Epidermal melanocyte (primary cell): ENCODE results near the gene UPF1.

Source experiments
- DNase-seq: peaks from one replicate; pipeline ENCODE4 v3.0.0; 2011; ENCODE audit warnings: low spot score; ENCODE audit not compliant: insufficient read length

Gene UPF1

DNA sequence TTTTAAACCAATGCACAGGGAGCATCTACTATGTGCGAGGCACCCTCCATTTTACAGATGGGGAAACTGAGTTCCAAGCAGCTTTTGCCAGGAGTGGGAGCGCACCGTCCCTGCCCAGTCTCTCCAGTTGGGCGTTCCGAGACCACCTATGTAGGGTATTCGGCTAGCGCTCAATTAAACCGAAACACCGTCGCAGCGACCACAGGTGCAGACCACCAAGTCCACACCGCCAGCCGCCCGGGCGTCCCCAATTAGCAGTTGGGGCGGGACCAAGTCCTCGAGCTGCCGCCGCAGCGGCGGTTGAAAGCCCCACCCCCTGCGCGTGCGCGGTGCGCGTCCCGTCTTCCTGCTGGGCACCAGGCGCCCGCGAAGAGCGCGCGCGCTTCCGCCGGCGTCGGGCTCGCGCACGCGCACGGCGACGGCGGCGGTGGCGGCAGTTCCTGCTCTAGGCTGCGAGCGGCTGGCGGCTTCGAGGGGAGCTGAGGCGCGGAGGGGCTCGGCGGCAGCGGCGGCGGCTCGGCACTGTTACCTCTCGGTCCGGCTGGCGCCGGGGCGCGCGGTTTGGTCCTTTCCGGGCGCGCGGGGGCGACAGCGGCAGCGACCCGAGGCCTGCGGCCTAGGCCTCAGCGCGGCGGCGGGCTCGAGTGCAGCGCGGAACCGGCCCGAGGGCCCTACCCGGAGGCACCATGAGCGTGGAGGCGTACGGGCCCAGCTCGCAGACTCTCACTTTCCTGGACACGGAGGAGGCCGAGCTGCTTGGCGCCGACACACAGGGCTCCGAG lies at the start of gene UPF1:
UPF1 (plus strand) TSS at position 436 of the 782 bp plus-strand sequence; CDS start at position 687, 251 bp downstream.
- DNase-seq: peak; percentile 91

DNA sequence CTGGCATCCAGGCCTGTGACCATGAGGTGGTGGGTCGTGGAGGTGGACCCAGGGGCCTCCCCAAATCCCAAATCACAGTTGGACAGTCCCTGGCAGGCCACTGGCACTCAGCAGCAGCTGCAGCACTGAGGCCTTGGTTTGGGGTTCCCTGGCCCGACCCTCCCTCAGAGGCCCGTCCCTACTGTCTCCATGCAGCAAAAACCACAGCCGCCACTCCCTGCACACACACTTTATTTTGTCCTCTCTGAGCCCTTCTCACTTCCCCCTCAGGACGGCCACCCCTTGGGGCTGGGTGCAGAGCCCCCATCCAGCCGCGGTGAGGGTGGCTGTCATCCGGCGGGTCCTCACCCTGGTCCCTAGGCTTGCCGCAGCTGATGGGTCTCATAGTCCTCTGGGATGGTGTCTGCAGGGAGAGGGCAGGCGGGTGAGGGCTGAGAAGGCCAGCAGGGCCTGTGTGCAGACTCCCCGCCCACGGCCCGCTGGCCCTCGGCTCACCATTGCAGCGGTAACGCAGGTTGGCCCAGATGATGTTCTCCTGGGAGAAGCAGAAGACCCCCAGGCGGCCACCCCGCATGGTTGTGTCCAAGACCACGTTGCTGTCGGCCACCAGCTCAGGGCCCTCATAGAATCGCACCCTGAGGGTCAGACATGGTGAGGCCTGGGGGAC lies 49.1 kb upstream of the UPF1 start:
- DNase-seq: no peak

DNA sequence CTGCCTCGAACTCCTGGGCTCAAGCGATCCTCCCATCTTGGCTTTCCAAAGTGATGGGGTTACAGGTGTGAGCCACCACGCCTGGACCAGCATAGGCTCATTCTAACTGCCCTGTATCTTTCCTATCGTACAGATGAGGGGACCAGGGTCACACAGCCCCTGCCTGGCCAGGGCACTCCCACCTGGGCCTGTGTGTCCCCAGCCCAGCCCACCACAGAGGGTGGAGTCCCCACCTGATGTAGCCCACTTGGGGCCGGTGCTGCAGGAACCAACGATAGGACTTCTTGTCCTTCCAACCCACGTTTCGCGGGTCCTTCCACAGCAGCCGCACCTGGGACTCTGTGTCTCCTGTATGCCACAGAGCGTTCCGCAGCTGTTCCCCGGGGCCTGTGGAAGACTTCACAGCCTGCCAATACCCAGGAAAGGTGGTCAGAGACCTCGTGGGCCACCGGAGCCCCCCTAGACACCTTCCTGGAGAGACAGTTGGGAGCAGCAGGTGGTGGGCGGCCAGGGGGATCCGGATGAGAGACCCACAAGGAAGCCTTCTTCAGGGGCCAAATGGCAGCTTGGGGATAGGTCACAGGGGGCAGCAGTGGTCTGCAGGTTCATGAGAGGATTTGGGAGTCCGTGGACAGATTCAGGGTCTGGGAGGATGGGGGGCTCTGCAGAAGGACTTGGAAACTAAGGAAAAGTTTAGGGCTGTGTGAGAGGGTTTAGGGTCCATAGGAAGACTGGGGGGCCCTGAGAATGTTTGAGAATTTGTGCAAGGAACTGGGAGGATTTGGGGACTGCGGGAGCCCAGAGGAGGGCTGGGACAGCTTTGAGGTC lies 47.6 kb upstream of the UPF1 start:
- DNase-seq: no peak

DNA sequence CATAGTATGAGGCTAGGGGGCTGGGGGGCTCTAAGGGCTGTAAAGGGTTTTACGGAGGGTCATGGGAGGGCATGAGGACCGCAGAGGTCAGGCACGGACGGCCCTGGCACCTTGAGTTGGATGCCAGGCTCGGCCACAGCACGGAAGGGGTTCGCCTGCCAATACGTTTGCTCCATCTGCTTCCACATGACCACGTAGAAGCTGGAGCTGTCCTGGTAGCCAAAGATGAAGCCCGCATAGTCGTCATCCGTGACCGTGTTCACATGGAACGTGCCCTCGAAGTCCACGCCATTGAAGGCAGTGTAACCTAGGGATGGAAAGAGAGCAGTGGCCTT lies 47.0 kb upstream of the UPF1 start:
- no peak for DNase-seq

DNA sequence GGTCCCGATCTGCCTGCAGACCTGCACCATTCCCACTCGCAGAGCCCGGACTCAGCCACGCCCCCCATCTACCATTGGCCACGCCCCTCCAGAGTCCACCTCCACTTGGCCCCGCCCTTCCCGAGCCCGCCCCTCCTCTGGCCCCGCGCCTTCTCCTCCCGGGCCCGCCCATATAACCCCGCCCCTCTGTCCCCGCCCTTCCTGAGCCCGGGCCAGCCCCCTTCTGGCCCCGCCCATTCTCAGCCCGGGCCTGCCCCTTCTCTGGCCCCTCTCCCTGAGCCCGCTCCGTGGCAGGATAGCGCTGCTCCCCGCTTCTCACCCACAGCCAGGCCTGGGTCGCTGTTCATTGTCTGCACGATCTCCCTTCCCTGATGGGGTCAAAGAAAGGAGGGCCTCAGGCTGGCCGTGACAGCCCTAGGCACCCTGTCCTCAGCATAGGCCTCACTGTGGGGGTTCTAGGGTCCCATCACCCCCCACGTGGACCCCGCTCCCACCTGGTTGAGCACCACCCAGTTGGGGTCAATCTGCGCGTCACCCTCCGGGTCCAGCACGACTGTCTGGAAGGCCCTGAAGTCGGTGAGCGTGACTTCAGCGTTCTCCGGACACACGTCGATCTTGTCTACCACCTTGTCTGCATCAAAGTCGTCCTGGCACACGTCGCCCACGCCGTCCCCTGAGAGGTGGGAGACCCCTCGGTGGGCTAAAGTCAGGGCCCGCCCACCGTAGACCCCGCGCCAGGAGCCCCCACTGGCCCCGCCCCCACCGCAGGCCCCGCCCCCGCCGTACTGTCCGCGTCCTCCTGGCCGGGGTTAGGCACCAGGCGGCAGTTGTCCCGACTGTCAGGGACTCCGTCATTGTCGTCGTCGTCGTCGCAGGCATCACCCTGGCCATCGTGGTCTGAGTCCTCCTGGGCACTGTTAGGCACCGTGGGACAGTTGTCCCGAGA lies 46.3 kb upstream of the UPF1 start:
- peak; percentile 68 for DNase-seq

DNA sequence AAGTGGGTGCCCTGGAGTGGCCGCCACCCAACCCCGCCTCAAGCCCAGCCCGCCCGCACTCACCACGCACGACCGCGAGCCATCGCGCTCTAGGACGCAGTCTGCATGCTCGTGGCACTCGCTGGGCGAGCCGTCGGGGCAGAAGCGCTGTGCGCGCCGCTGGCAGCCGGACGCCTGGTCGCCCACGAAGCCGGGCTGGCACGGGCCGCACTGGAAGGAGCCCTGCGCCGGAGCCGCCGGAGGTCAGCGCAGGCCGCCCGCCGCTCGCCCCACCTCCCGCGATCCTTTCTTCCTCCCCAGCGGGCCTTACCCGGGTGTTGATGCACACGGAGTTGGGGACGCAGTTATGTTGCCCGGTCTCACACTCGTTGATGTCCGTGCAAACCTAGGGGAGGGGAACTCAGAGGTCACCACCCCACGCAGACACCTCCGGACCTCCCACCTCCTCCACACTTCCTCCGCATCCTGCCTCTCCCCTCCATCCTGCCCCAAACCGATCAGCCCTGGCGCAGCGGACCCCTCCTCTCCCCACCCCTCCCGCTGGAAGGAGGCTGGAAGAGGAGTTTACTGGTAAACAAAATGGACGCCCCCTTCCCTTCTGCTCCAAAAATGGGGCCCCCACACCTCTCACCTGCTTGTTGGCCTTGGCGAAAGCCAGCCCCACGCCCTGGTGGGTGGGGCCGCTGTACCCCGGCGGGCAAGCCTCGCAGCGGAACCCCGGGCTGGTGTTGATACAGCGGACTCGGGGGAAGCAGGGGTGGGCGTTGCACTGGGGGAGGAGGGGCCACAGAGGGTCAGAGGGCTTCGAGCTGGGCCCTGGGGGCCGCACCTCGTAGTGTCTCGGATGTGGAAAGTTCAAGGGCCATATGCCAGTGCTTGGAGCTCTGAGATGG lies 43.0 kb upstream of the UPF1 start:
- DNase-seq: no peak

DNA sequence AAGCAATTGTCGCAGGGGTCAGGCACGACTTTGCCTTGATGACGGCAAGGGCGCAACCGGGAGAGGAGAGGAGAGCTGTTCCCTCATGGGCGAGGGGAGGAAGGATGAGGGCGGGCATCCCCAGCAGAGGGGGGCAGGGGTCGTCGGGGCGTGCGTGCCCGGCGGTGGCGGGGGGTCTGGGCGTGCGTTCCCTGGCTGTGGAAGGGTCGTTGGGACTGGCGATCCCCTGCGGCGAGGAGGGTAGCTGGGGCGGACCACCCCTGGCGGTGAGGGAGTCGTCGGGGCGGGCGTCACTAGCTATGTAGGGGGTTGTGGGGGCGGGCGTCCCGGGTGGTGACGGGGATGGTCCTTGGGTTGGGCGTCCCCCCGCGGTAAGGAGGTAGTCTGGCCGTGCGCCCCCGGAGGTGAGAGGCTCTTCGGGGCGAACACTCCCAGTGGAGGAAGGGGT lies 42.3 kb upstream of the UPF1 start:
- DNase-seq: no peak

DNA sequence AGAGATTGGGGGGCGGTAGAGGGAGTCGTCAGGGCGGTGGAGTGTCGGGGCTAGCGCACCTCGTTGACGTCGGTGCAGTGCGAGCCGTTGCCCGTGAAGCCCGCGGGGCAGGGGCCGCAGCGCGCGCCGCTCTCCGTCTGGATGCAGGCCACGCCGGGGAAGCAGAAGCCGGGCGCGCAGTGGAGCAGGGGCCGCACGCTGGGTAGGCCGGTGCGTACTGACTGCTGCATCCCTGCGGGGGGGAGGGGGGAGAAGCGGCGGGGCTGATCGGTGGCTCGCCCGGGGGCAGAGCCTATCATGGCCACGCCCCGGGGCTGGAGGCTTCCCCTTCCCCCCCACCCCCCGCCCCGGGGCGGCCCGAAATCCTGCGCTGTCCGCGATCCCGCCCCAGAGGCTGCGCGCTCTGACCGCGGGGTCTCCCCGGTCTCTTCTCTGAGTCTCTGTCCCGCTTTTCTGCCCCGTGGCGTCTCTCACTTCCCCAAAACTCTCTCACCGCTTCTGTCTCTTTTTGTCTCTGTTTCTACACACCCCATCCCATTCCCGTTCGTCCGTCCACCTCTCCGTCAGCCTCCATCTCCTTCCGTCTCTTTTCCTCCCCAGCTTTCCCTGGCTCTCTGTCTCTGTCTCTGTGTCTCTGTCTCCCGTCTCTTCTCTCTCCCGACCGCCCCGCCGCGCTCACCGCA lies 41.7 kb upstream of the UPF1 start:
- no peak for DNase-seq

DNA sequence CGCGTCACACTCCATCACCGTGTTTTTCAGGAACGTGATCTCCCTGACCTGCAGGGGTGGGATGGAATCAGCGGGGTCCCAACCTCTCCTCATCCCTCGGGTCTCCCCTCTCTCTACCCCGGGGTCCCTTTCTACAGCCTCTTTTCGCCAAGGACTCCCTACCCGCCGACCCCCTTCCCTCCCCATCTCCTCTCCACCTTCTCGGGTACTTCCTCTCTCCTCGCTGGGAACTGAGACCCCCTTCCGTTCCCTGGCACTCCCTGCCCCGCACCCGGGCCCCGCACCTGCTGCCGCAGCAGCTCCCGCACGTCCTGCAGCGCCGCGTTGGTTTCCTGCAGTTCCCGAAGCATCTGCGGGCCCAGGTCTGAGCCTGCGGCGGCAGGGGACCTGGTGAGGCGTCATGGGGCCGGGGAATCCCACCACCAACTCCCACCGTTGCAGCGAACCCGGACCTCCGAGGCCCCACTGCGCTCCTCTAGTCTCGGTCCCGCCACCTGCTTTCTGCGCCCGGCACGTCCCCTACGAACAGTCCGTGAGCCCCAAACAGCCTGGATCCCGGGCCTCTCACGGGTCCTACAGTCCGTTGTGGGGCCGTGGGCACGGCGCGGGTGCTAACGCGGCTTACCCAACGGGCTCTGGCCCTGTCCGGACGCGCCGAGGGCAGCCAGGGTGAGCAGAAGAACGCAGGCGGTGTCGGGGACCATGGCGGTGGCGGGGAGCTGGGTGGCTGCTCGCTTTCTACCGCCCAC lies 41.0 kb upstream of the UPF1 start, which contains the start of gene COMP:
COMP (minus strand) TSS at position 740 of the 749 bp plus-strand sequence; CDS start at position 704, 36 bp downstream.
- no peak for DNase-seq

DNA sequence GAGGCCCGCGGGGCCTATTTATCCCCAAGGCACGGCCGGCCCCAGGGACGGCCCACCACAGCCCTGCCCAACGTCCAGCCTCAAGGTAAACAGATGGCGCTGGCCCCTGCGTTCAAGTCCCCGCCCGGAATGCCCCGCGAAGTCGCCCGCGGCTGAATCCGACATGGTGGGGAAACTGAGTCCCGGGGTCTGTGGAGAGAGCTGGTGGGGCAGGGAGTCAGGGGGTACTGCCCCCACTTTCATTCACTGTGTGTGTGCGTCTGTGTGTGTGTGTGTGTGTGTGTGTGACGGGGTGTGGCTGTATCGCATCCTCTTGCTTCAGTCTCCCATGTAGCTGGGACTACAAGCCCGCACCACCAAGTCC lies 40.5 kb upstream of the UPF1 start:
- no peak for DNase-seq

DNA sequence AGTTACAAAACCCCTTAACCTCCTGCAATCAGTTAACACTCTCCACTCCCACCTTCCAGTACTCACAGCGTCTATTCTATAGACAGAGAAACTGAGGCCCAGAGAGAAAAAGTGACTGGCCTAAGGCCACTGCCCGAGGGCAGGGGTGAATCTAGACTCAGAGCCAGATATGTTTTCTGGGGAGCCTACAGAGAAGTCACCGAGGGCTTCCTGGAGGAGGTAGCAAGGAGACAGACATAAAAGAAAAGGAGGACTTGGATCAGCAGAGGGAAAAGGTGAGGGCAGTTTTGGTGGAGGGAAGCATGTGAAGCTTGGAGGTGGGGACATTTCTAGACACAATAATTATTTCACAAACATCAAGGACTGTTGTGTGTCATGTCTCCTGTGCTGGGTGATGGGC lies 39.1 kb upstream of the UPF1 start:
- DNase-seq: no peak

DNA sequence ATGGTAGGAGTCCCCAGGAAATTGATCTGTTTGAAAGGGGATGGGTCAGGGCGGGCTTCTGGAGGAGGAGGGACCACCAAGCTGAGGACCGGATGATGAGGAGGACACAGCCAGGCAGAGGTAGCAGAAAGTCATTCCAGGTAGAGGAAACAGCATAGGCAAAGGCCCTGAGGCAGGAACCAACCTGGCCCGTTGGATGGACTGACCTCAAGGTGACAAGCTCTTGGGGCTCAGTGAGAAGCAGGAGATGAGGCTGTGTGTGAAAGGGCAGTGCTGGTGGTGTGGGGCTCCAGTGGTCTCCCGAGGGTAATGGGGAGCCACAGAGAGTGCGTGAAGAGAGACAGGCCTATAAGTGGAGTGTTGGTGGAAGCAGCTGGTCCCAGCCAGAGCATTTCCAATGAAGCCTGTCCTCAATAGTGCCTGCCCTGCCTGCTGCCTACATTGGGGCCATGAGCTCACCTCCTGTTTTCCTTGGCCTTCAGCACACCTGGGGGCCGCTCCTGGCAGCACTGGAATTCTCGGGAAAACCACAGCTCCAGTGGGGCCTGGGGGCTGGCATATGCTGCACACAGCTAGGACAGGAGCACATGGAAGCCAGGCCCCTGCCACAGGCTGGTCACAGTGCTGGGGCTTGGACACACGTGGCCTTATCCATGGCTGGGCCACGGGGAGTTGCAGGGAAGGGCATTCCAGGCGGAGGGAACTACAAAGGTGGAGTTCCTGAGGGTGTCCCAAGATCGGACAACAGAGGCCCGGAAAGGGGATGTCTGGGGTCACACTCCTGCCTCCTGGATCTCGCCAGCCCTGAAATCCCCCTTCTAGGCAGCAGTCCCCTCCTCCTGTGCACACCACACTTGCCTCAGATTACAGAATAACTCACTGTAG lies 38.4 kb upstream of the UPF1 start:
- DNase-seq: peak; percentile 12

DNA sequence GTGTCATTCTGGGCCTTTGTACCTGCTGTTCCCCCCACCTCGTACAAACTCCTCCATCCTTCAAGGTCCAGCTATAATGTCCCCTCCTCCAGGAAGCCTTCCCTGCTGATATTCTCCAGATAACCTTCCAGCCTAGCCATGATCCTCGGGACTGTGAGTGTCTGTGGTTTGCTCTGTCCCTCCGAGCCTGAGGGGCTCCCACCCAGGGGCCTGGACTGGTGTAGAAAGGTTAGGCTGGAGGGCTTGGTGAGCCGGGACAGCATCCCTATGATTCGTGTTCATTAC lies 37.8 kb upstream of the UPF1 start:
- peak; percentile 4 for DNase-seq

DNA sequence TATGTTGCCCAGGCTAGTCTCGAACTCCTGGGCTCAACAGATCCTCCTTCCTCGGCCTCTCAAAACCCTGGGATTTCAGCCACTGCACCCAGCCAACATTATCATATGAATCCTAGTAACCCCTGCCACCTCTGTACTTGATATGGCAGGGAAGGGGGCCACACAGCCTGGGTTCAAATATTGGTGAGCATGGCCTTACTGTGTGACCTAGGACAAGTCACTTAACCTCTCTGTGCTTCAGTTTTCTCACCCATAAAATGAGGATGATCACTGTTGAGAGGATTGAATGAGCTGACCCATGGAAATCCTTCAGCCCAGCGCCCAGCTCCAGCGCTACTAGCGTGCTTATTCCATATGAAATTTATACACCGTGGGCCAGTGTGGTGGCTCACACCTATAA lies 37.1 kb upstream of the UPF1 start:
- no peak for DNase-seq

DNA sequence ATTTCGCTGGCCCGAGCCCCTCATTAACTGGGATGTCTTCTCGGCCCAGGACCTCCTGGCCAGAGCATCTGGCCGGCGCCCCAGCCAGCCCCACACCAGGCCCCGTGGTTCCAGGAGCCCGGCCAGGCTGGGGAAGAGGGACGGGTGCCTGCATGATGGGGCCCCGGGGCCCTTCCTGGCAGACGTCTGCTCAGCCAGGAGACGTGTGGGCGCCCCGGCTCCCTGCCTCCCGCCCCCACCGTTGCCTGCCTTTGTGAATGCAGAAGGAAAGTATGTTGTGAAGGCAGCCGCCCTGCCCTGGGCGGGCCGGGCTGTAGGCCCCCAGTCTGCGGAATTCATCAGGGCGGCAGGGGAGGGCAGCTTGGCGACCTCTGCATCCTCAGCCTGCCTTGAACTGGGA lies 36.2 kb upstream of the UPF1 start:
- peak; percentile 11 for DNase-seq

DNA sequence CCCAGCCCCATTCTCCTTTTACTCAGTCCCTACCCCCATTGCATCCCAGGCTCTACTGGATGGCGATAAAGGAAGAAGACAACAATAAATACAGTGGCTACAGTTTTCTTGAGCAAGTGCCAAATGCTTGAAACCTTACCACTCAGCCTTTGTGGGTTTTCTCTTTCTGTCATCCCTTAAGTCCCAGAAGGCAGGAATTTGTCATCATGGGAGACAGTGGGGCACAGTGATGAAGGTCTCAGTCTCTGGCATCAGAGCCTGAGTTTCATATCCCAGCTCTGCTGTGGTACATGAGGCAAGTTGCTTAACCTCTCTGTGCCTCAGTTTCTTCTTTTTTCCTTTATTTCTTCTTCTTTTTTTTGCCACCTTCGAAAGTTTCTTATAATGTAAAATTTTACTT lies 35.5 kb upstream of the UPF1 start:
- peak; percentile 11 for DNase-seq

DNA sequence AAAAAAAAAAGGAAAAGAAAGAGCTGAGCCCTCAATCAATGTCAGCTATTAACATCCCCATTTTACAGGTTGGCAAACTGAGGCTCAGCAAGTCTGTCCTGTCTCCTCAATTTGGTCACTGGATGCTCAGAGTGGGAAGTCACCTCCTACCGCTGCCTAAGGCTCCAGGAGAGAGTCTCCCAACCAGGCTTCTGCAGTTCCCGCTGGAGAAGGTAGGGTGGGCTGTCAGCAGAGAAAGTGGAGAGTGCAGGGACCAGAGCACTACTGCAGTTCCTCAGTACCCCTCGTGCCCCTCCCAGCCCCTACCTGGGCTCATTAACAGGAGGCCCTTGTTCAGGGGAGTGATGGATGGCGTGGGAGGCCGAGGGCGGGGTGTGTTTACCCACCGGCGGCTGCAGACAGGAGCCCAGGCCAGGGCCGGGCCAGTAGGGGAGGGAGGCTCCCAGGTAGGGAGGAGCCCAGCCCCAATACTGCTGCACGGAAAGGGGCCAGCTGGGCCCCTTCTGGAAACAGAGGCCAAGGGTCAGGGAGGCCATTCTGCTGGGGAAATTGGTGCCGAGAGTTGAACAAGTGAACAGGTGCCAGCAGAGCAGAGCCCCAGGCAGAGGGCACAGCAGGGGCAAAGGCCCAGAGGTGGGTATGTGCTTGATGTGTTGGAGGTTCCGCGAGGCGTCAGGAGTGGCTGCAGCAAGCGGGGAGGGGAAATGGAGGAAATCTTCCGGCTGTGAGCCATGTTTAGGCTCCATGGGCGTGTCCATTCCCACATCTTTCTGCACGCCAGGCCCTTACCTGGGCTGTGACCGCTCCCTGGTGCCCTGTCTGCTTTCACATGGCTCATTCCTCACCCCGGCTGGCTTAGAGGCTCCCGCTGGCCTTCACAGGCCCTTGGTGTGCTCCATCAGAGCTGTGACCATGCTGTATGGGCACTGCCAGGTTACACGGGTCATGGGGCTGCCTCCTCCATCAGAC lies 33.1 kb upstream of the UPF1 start:
- peak; percentile 6 for DNase-seq
